ENCODE results near the gene TAOK3. TPM values are rescaled to one million over a fixed set of nuclear protein-coding genes. Genes with fewer than 3 reads are reported as not detected.
A peak's percentile ranks its signal among the peaks of the same experiment; 100 is the strongest.

TAOK3 gene
- total RNA-seq, 1 donor from 2014 or later = 1.1 TPM

DNA sequence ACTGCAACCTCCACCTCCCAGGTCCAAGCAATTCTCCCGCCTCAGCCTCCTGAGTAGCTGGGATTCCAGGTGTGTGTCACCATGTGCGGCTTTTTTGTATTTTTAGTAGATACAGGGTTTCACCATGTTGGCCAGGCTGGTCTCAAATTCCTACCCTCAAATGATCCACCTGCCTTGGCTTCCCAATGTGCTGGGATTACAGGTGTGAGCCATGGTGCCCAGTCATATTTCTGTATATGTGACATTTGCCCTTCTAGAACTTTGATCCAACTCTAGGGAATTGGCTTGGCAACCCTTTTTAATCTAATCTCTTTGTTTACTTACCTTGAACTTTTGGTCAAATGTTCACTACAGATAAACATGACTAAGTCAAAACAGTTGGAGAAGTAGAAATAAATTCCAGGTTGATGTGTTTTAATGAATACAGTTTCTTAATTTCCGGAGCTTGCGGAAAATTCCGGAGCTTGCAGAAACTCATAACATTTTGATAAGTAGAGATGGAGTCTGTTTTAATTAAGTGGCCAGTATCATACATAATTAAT lies 248.3 kb downstream of the TAOK3 start:
- Histone ChIP-seq H3K27ac (no peak overlapping the region), H3F3A (ENCODE audit: low read depth) (peaks cover 21% of the 10 kb centered on the region), H3K9ac (no peak overlapping the region), H3K4me2 (no peak overlapping the region), H3K4me1 (peaks cover 10% of the 10 kb centered on the region), H3K9me3 (ENCODE audit: low read depth) (no peaks in the 10 kb centered on the region), H4K20me1 (ENCODE audit: low read depth) (no peaks in the 10 kb centered on the region), H2AFZ (replicated peaks) (no peak overlapping the region), H3K36me3 (no peaks in the 10 kb centered on the region), H3K27me3 (no peaks in the 10 kb centered on the region), H3K4me3 (no peak overlapping the region), H3K79me2 (ENCODE audit: low read depth) (no peaks in the 10 kb centered on the region)
- Mint-ChIP-seq H3K36me3 (peaks cover 4% of the 10 kb centered on the region), H3K9me3 (peaks cover 2% of the 10 kb centered on the region), H3K27me3 (ENCODE audit: insufficient read depth, low read depth) (peaks cover 2% of the 10 kb centered on the region), H3K27ac (no peak overlapping the region), H3K4me1 (peaks cover 11% of the 10 kb centered on the region), H3K4me3 (no peak overlapping the region)
- no peak for DNase-seq (ENCODE audit: low spot score)
- TF ChIP-seq, protein P1, sequence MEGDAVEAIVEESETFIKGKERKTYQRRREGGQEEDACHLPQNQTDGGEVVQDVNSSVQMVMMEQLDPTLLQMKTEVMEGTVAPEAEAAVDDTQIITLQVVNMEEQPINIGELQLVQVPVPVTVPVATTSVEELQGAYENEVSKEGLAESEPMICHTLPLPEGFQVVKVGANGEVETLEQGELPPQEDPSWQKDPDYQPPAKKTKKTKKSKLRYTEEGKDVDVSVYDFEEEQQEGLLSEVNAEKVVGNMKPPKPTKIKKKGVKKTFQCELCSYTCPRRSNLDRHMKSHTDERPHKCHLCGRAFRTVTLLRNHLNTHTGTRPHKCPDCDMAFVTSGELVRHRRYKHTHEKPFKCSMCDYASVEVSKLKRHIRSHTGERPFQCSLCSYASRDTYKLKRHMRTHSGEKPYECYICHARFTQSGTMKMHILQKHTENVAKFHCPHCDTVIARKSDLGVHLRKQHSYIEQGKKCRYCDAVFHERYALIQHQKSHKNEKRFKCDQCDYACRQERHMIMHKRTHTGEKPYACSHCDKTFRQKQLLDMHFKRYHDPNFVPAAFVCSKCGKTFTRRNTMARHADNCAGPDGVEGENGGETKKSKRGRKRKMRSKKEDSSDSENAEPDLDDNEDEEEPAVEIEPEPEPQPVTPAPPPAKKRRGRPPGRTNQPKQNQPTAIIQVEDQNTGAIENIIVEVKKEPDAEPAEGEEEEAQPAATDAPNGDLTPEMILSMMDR (IDR thresholded peaks at IDR 0.05) = no peak
- no peak for TF ChIP-seq EZH2 (IDR thresholded peaks at IDR 0.05)
- no peak for TF ChIP-seq EZH2phosphoT487 (IDR thresholded peaks at IDR 0.05)

DNA sequence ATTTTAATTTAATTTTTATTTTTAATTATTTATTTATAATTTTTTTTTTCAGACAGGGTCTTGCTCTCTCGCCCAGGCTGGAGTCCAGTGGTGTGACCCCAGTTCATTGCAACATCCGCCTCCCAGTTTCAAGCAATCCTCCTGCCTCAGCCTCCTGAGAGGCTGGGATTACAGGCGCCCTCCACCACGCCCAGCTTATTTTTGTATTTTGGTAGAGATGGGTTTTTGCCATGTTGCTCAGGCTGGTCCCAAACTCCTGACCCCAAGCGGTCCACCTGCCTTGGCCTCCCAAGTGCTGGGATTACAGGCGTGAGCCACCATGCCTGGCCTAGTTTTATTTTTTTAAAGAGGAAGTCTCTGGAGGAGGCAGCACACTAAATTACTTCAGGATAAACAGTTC lies 250.4 kb downstream of the TAOK3 start:
- Histone ChIP-seq H3F3A (ENCODE audit: low read depth) (peaks cover 25% of the 10 kb centered on the region), H3K4me1 (peaks cover 10% of the 10 kb centered on the region), H3K4me2 (no peak overlapping the region), H3K79me2 (ENCODE audit: low read depth) (no peaks in the 10 kb centered on the region), H3K27ac (no peak overlapping the region), H3K36me3 (no peaks in the 10 kb centered on the region), H3K9ac (no peak overlapping the region), H4K20me1 (ENCODE audit: low read depth) (no peaks in the 10 kb centered on the region), H3K4me3 (no peak overlapping the region), H3K27me3 (no peaks in the 10 kb centered on the region), H2AFZ (replicated peaks) (no peak overlapping the region), H3K9me3 (ENCODE audit: low read depth) (no peaks in the 10 kb centered on the region)
- Mint-ChIP-seq H3K4me3 (no peak overlapping the region), H3K27me3 (ENCODE audit: insufficient read depth, low read depth) (peaks cover 2% of the 10 kb centered on the region), H3K27ac (no peak overlapping the region), H3K9me3 (no peaks in the 10 kb centered on the region), H3K36me3 (peaks cover 2% of the 10 kb centered on the region), H3K4me1 (peaks cover 11% of the 10 kb centered on the region)
- no peak for DNase-seq (ENCODE audit: low spot score)
- TF ChIP-seq EZH2 (IDR thresholded peaks at IDR 0.05) (no peak), EZH2phosphoT487 (IDR thresholded peaks at IDR 0.05) (no peak)
- TF ChIP-seq, protein P1 (IDR thresholded peaks at IDR 0.05) = no peak

DNA sequence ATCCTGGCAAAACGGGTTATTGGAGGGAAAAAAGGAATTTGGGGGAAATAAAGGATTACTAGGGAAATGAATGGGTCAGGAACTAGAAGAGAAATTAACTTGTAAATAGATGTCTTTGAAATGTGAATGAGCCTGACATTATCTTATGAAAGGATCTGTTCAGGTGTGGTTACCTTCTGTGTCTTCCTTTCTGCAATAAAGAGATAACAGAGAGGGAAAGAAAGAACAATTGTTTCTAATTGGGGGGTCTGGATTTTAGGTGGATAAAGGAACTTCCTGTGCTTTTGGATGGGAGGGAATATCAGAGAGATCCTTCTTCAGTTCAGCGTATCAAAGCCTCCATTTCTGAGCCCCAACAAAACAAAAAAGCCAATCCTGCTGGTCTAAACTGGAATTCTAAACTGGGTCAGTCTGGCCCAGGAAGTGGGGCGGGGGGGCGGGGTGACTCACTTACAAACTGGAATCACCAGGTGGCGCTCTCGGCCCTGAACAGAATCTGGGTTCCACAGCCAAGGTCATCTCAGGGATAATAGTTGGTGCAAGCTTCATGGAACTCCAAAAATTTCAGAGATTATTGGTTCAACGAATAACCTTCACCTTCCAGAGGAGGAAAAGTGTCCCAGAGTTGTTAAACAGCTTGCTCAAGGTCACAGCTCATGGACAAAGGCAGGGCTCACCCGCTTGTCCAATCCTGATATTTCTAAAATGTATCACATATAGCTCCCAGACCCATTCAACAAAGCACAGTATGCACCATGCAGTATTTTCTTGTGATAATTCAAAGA lies 251.9 kb downstream of the TAOK3 start:
- Histone ChIP-seq H3K9ac (peak overlapping the region; percentile 12), H3K27ac (no peak overlapping the region), H3K4me1 (peaks cover 10% of the 10 kb centered on the region), H3K9me3 (ENCODE audit: low read depth) (no peaks in the 10 kb centered on the region), H3K36me3 (no peaks in the 10 kb centered on the region), H2AFZ (replicated peaks) (peak overlapping the region; percentile 23), H4K20me1 (ENCODE audit: low read depth) (no peaks in the 10 kb centered on the region), H3K79me2 (ENCODE audit: low read depth) (no peaks in the 10 kb centered on the region), H3K4me2 (peak overlapping the region; percentile 45), H3K4me3 (no peak overlapping the region), H3K27me3 (no peaks in the 10 kb centered on the region), H3F3A (ENCODE audit: low read depth) (peaks cover 25% of the 10 kb centered on the region)
- Mint-ChIP-seq H3K4me1 (peaks cover 11% of the 10 kb centered on the region), H3K27me3 (ENCODE audit: insufficient read depth, low read depth) (peaks cover 2% of the 10 kb centered on the region), H3K4me3 (peak overlapping the region; percentile 33), H3K36me3 (peaks cover 5% of the 10 kb centered on the region), H3K9me3 (no peaks in the 10 kb centered on the region), H3K27ac (peak overlapping the region; percentile 76)
- TF ChIP-seq EZH2 (IDR thresholded peaks at IDR 0.05) (no peak), EZH2phosphoT487 (IDR thresholded peaks at IDR 0.05) (no peak)
- TF ChIP-seq, protein P1 (IDR thresholded peaks at IDR 0.05) = peak; percentile 75
- DNase-seq (ENCODE audit: low spot score) = peak; percentile 75
